ENCODE results near the gene BBOX1.

DNA sequence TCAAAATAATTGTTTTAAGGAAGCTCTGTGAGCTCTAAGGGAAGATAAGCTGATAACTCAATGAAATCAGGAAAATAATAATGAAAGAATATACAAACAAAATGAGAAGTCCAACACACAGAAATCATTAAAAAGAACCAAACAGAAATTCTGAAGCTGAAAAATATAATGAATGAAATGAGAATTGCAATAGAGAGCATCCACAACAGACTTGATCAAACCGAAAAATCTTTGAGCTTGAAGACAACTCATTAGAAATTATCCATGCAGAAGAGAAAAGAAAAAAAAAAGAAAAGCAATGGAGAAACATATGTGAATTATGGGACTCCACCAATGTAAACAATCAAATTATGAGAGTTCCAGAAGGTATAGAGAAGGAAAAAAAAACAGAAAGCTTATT is 101.0 kb downstream of the BBOX1 start:
- TF ChIP-seq, protein P1, sequence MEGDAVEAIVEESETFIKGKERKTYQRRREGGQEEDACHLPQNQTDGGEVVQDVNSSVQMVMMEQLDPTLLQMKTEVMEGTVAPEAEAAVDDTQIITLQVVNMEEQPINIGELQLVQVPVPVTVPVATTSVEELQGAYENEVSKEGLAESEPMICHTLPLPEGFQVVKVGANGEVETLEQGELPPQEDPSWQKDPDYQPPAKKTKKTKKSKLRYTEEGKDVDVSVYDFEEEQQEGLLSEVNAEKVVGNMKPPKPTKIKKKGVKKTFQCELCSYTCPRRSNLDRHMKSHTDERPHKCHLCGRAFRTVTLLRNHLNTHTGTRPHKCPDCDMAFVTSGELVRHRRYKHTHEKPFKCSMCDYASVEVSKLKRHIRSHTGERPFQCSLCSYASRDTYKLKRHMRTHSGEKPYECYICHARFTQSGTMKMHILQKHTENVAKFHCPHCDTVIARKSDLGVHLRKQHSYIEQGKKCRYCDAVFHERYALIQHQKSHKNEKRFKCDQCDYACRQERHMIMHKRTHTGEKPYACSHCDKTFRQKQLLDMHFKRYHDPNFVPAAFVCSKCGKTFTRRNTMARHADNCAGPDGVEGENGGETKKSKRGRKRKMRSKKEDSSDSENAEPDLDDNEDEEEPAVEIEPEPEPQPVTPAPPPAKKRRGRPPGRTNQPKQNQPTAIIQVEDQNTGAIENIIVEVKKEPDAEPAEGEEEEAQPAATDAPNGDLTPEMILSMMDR (IDR thresholded peaks at IDR 0.05) = no peak
- TF ChIP-seq POLR2A (IDR thresholded peaks at IDR 0.05) = no peak
